Mesendoderm (in vitro differentiated cells): ENCODE measurements around the gene PCDHGA7.

Source experiments
- DNase-seq: peaks from one replicate; pipeline ENCODE4 v3.0.0; 2013
- H2AK5ac ChIP-seq: 2 replicates; pipeline ENCODE4 v1.6.1; 2013; ENCODE audit warnings: low read length, inconsistent platforms
- H2BK120ac ChIP-seq: 2 replicates; pipeline ENCODE4 v1.6.1; 2013; ENCODE audit warnings: low read depth, mild to moderate bottlenecking, low read length, moderate library complexity, mixed read lengths
- H2BK15ac ChIP-seq: replicated peaks from 2 replicates; pipeline ENCODE4 v1.6.1; 2013; ENCODE audit warnings: low read depth, mild to moderate bottlenecking, moderate library complexity
- H2BK5ac ChIP-seq: 2 replicates; pipeline ENCODE4 v1.6.1; 2013; ENCODE audit warnings: low read length, inconsistent platforms
- H3K18ac ChIP-seq: 2 replicates; pipeline ENCODE4 v1.6.1; 2013; ENCODE audit warnings: mild to moderate bottlenecking, low read length, mixed read lengths
- H3K23ac ChIP-seq: one replicate; pipeline ENCODE4 v1.6.1; 2013; ENCODE audit warnings: low read length
- H3K27ac ChIP-seq: 2 replicates; pipeline ENCODE4 v1.5.1; 2013; ENCODE audit warnings: low read depth, mild to moderate bottlenecking, inconsistent platforms, low read length, moderate library complexity
- H3K27me3 ChIP-seq: 2 replicates; pipeline ENCODE4 v1.6.1; 2013; ENCODE audit warnings: low read length, control low read depth, mild to moderate bottlenecking, inconsistent platforms; ENCODE audit not compliant: insufficient read depth, poor library complexity
- H3K36me3 ChIP-seq: 2 replicates; pipeline ENCODE4 v1.6.1; 2013; ENCODE audit warnings: low read length, inconsistent platforms; ENCODE audit not compliant: control insufficient read depth, insufficient read depth
- H3K4ac ChIP-seq: one replicate; pipeline ENCODE4 v1.6.1; 2013; ENCODE audit warnings: low read depth, mild to moderate bottlenecking, low read length, moderate library complexity
- H3K4me1 ChIP-seq: 2 replicates; pipeline ENCODE4 v1.6.1; 2013; ENCODE audit warnings: low read depth, low read length, inconsistent platforms; ENCODE audit not compliant: control insufficient read depth
- H3K4me2 ChIP-seq: 2 replicates; pipeline ENCODE4 v1.6.1; 2013; ENCODE audit warnings: low read length
- H3K4me3 ChIP-seq: 2 replicates; pipeline ENCODE4 v1.5.1; 2013; ENCODE audit warnings: mild to moderate bottlenecking, low read length
- H3K56ac ChIP-seq: one replicate; pipeline ENCODE4 v1.6.1; 2013; ENCODE audit warnings: low read length
- H3K79me1 ChIP-seq: 2 replicates; pipeline ENCODE4 v1.6.1; 2013; ENCODE audit warnings: low read length, inconsistent platforms
- H3K79me2 ChIP-seq: 2 replicates; pipeline ENCODE4 v1.6.1; 2013; ENCODE audit warnings: mild to moderate bottlenecking, low read length; ENCODE audit not compliant: control insufficient read depth, insufficient read depth
- H3K9ac ChIP-seq: 2 replicates; pipeline ENCODE4 v1.6.1; 2013; ENCODE audit warnings: low read length, inconsistent platforms
- H4K5ac ChIP-seq: one replicate; pipeline ENCODE4 v1.6.1; 2013; ENCODE audit warnings: low read length
- H4K8ac ChIP-seq: one replicate; pipeline ENCODE4 v1.6.1; 2013; ENCODE audit warnings: low read depth, mild to moderate bottlenecking, control low read depth, low read length, moderate library complexity
- WGBS: extraction: QIAGEN DNeasy Blood & Tissue Kit; methylation state at CpG from one replicate; pipeline ENCODE4 v1.1.7; 2013; ENCODE audit warnings: low lambda C conversion rate, missing lambda C conversion rate; ENCODE audit not compliant: insufficient coverage; ENCODE audit errors: extremely low coverage; 5-methylcytosine and 5-hydroxymethylcytosine counted together

Gene PCDHGA7

GRCh38 chr5:141360685-141361084 is 21.9 kb upstream of the PCDHGA7 start:
- WGBS, result no CpG with 5 or more reads among the region's 15 CpGs
- H3K79me2 ChIP-seq, result no peaks in the 10 kb centered on the region
- H3K27ac ChIP-seq, result no peak overlapping the region
- H3K4ac ChIP-seq, result no peak overlapping the region
- H3K23ac ChIP-seq, result no peak overlapping the region
- no peaks in the 10 kb centered on the region for H3K36me3 ChIP-seq
- no peak overlapping the region for H3K4me3 ChIP-seq
- no peak overlapping the region for H4K8ac ChIP-seq
- no peaks in the 10 kb centered on the region for H3K27me3 ChIP-seq
- no peaks in the 10 kb centered on the region for H3K4me1 ChIP-seq
- H2BK5ac ChIP-seq, result no peak overlapping the region
- H3K4me2 ChIP-seq, result no peak overlapping the region
- H3K79me1 ChIP-seq, result no peaks in the 10 kb centered on the region
- no peak overlapping the region for H3K9ac ChIP-seq
- no peak for DNase-seq
- no peak overlapping the region for H4K5ac ChIP-seq
- H2BK120ac ChIP-seq, result no peak overlapping the region
- no peak overlapping the region for H3K56ac ChIP-seq
- no peak overlapping the region for H2BK15ac ChIP-seq
- no peak overlapping the region for H3K18ac ChIP-seq
- no peak overlapping the region for H2AK5ac ChIP-seq

- H3K79me1 ChIP-seq, result no peaks in the 10 kb centered on the region
- no peak overlapping the region for H3K56ac ChIP-seq
- H3K4ac ChIP-seq, result no peak overlapping the region
- H3K27me3 ChIP-seq, result no peaks in the 10 kb centered on the region
- H2BK15ac ChIP-seq, result no peak overlapping the region
- no peak overlapping the region for H3K4me3 ChIP-seq
- no peak overlapping the region for H3K23ac ChIP-seq
- H2BK120ac ChIP-seq, result no peak overlapping the region
- no peak overlapping the region for H3K9ac ChIP-seq
- H2BK5ac ChIP-seq, result no peak overlapping the region
- no peak for DNase-seq
- no peaks in the 10 kb centered on the region for H3K79me2 ChIP-seq
- no peak overlapping the region for H4K5ac ChIP-seq
- no peak overlapping the region for H3K4me2 ChIP-seq
- no peaks in the 10 kb centered on the region for H3K4me1 ChIP-seq
- no peak overlapping the region for H2AK5ac ChIP-seq
- no peak overlapping the region for H4K8ac ChIP-seq
- H3K18ac ChIP-seq, result no peak overlapping the region
- no peaks in the 10 kb centered on the region for H3K36me3 ChIP-seq
- H3K27ac ChIP-seq, result no peak overlapping the region
Observed at GRCh38 chr5:141362719-141363118, 19.8 kb upstream of the PCDHGA7 start.

DNA sequence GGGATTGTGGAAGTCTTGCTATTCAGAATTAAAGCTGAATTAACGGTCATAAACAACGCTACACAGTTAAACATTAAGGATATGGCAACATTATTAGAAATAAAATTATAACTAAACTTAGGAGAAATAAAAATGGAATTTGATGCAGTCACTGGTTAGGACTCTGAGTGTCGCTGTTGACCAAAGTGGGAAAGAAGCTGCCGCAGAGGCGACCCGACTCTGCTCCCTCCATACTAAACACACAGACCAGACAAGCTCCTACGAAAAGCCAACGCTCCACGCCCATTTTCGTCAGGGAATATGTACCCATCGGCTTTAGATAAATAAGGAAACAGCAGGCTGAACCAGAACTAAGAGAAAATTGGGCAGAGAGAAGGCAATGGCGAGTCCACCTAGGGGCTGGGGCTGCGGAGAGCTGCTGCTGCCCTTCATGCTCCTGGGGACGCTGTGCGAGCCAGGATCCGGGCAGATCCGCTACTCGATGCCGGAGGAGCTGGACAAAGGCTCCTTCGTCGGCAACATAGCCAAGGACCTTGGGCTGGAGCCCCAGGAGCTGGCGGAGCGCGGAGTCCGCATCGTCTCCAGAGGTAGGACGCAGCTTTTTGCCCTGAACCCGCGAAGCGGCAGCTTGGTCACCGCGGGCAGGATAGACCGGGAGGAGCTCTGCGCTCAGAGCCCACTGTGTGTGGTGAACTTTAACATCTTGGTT is 18.4 kb upstream of the PCDHGA7 start, which contains the start of gene PCDHGA5:
Gene PCDHGA5, plus strand, starts transcription at position 211 of the 709 bp plus-strand sequence. Its CDS starts 169 bp downstream, at position 380.
- no peak within 1 kb of the TSS for H3K23ac ChIP-seq
- no peak within 1 kb of the TSS for H3K4me2 ChIP-seq
- no peaks in the 10 kb centered on the region for H3K79me2 ChIP-seq
- H2BK120ac ChIP-seq, result no peak within 1 kb of the TSS
- no peaks in the 10 kb centered on the region for H3K79me1 ChIP-seq
- H3K27me3 ChIP-seq, result no peaks in the 10 kb centered on the region
- no peak within 1 kb of the TSS for H3K27ac ChIP-seq
- H3K56ac ChIP-seq, result no peak within 1 kb of the TSS
- no peak within 1 kb of the TSS for H3K9ac ChIP-seq
- H3K36me3 ChIP-seq, result no peaks in the 10 kb centered on the region
- H2AK5ac ChIP-seq, result no peak within 1 kb of the TSS
- H3K18ac ChIP-seq, result no peak within 1 kb of the TSS
- H3K4me3 ChIP-seq, result no peak within 1 kb of the TSS
- no peak within 1 kb of the TSS for H3K4ac ChIP-seq
- DNase-seq, result no peak
- no CpG with 5 or more reads among the region's 34 CpGs for WGBS
- no peak within 1 kb of the TSS for H4K5ac ChIP-seq
- no peaks in the 10 kb centered on the region for H3K4me1 ChIP-seq
- no peak within 1 kb of the TSS for H2BK15ac ChIP-seq
- H2BK5ac ChIP-seq, result no peak within 1 kb of the TSS
- H4K8ac ChIP-seq, result no peak within 1 kb of the TSS

DNA sequence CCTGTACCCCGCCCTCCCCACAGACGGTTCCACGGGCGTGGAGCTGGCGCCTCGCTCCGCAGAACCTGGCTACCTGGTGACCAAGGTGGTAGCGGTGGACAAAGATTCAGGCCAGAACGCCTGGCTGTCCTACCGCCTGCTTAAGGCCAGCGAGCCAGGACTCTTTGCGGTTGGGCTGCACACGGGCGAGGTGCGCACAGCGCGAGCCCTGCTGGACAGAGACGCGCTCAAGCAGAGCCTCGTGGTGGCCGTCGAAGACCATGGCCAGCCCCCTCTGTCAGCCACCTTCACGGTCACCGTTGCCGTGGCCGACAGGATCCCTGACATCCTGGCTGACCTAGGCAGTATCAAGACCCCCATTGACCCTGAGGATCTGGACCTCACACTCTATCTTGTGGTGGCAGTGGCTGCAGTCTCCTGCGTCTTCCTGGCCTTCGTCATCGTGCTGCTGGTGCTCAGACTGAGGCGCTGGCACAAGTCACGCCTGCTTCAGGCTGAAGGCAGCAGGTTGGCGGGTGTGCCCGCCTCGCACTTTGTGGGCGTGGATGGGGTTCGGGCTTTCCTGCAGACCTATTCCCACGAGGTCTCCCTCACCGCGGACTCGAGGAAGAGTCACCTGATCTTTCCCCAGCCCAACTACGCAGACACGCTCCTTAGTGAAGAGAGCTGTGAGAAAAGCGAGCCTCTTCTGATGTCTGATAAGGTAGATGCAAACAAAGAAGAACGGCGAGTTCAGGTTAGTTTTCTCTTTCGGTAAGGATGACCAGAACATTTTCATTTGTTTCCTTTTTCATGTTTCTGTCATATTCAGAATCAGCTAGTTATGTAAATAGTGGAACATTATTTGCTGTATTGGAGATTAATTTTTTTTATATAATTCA is 16.3 kb upstream of the PCDHGA7 start:
- no peaks in the 10 kb centered on the region for H3K79me1 ChIP-seq
- no peak overlapping the region for H2BK120ac ChIP-seq
- no peaks in the 10 kb centered on the region for H3K79me2 ChIP-seq
- no peak overlapping the region for H3K4me2 ChIP-seq
- no peak overlapping the region for H3K27ac ChIP-seq
- H3K9ac ChIP-seq, result no peak overlapping the region
- no peak overlapping the region for H3K23ac ChIP-seq
- no peak overlapping the region for H2AK5ac ChIP-seq
- no peak overlapping the region for H2BK15ac ChIP-seq
- H3K4ac ChIP-seq, result no peak overlapping the region
- H3K18ac ChIP-seq, result no peak overlapping the region
- H4K8ac ChIP-seq, result no peak overlapping the region
- no peak overlapping the region for H4K5ac ChIP-seq
- WGBS, result no CpG with 5 or more reads among the region's 46 CpGs
- H3K4me3 ChIP-seq, result no peak overlapping the region
- no peak for DNase-seq
- H3K36me3 ChIP-seq, result no peaks in the 10 kb centered on the region
- no peak overlapping the region for H3K56ac ChIP-seq
- no peaks in the 10 kb centered on the region for H3K4me1 ChIP-seq
- no peak overlapping the region for H2BK5ac ChIP-seq
- H3K27me3 ChIP-seq, result no peaks in the 10 kb centered on the region

- Histone ChIP-seq H2BK5ac (no peak within 1 kb of the TSS), H3K27ac (no peak within 1 kb of the TSS), H3K4me2 (no peak within 1 kb of the TSS), H2AK5ac (no peak within 1 kb of the TSS), H3K56ac (no peak within 1 kb of the TSS), H3K23ac (no peak within 1 kb of the TSS), H4K5ac (no peak within 1 kb of the TSS), H3K4me3 (no peak within 1 kb of the TSS), H3K36me3 (no peaks in the 10 kb centered on the region), H3K4me1 (no peaks in the 10 kb centered on the region), H3K4ac (no peak within 1 kb of the TSS), H4K8ac (no peak within 1 kb of the TSS), H3K79me1 (no peaks in the 10 kb centered on the region), H3K9ac (no peak within 1 kb of the TSS), H2BK15ac (no peak within 1 kb of the TSS), H3K18ac (no peak within 1 kb of the TSS), H3K27me3 (no peaks in the 10 kb centered on the region), H2BK120ac (no peak within 1 kb of the TSS), H3K79me2 (no peaks in the 10 kb centered on the region)
- no peak for DNase-seq
- WGBS, result no CpG with 5 or more reads among the region's 32 CpGs
Observed at GRCh38 chr5:141369994-141370848, 12.3 kb upstream of the PCDHGA7 start, which contains the start of gene PCDHGB3. Gene PCDHGB3, plus strand, starts transcription at chr5:141370242. Its CDS starts 153 bp downstream, at chr5:141370395.
